HG03196 (cell line): ENCODE measurements around the gene JOSD2.
"Not testable (repeated sequence)": the region's sequence is repeated elsewhere in the genome, so short reads cannot be mapped to it uniquely, and the experiment has no call there.

ENCODE experiments used
- ATAC-seq: cut with Tn5 transposase; IDR thresholded peaks from one replicate; pipeline ENCODE4 v1.9.1; 2021; ENCODE audit not compliant: unreplicated experiment

JOSD2 gene

DNA sequence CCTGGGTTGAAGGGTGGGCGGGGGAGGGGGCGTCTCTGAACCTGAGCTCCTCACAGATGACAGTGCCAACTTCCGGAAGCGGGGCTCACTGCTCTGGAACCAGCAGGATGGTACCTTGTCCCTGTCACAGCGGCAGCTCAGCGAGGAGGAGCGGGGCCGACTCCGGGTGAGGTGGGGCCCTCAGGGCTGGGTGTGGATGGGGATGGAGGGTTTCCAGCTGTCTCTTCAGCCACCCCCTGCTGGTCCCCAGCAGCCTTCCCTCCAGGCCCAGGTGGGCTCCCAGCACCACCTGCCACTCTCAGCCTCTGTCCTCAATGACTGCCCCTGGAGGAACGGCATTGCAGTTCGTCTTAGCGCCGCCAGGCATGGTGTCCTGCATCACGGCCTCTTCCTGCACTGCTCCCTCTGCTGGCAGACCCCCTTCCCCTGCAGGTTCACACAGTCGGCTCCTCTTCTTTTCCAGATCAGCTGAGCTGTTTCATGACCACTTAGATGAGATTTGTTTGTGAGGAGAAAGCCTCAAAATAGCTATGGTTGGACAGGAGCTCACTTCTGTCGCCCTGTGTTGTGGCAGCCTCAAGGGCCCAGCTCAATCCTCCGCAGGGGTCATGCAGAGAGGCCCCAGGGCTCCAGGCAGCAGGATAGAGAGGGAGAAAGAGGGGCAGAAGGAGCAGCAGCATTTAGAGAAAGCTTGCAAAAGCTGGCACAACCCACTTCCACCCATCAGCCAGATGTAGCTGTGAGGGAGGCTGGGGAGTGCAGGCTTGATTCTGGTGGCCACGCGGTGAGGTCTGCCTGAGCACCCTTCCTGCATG is 31.9 kb downstream of the JOSD2 start:
- no peak for ATAC-seq

GRCh38 chr19:50477751-50478515 is 33.1 kb downstream of the JOSD2 start:
- no peak for ATAC-seq

- no peak for ATAC-seq
Observed at GRCh38 chr19:50476907-50477238, 34.1 kb downstream of the JOSD2 start.

GRCh38 chr19:50476224-50476906 is 34.6 kb downstream of the JOSD2 start, which contains the start of the genes EMC10 and GARIN5A:
TSS of gene EMC10 (plus strand) at chr19:50476507. CDS start at chr19:50476545, 38 bp downstream.
TSS of gene GARIN5A (minus strand) at chr19:50476848. CDS start at chr19:50476388, 460 bp downstream.
- peak; percentile 85 for ATAC-seq

GRCh38 chr19:50475736-50476223 is 35.2 kb downstream of the JOSD2 start:
- no peak for ATAC-seq

GRCh38 chr19:50475101-50475568 is 35.9 kb downstream of the JOSD2 start:
- no peak for ATAC-seq

DNA sequence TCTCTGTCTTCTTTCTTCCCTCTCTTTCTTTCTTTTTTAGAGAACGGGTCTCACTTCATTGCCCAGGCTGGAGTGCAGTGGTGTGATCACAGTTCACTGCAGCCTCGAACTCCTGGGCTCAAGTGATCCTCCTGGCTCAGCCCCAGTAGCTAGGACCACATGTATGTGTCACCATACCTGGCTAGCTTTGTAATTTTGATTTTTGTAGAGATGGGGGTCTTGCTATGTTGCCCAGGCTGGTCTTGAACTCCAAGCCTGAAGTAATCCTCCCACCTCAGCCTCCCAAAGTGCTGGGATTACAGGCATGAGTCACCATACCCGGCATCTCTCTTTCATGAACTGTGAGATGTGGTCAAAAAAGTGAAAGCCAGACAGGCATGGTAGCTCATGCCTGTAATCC is 37.7 kb downstream of the JOSD2 start:
- not testable (repeated sequence) for ATAC-seq

- no peak for ATAC-seq
Observed at GRCh38 chr19:50468818-50469217, 42.2 kb downstream of the JOSD2 start.

DNA sequence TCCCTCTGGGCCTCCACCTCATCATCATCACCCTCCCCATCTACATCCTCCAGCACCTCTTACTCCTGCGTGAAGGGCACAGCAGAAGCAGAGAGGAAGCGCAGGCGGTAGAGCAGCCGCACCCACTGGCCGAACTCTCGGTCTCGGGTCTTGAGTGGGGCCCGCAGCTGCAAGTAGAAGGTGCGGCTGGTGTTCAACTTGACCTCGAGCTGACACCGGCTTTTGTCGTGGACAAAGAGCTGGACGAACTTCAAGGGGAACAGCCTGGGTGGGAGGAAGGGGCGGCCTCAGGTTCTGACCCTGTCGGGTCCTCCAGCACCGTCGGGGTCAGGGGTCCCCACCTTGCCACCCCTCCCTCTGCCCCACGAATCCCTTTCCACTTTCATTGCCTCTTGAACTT is 43.4 kb downstream of the JOSD2 start:
- ATAC-seq, result no peak

- ATAC-seq, result no peak
Observed at GRCh38 chr19:50466706-50467039, 44.3 kb downstream of the JOSD2 start.

DNA sequence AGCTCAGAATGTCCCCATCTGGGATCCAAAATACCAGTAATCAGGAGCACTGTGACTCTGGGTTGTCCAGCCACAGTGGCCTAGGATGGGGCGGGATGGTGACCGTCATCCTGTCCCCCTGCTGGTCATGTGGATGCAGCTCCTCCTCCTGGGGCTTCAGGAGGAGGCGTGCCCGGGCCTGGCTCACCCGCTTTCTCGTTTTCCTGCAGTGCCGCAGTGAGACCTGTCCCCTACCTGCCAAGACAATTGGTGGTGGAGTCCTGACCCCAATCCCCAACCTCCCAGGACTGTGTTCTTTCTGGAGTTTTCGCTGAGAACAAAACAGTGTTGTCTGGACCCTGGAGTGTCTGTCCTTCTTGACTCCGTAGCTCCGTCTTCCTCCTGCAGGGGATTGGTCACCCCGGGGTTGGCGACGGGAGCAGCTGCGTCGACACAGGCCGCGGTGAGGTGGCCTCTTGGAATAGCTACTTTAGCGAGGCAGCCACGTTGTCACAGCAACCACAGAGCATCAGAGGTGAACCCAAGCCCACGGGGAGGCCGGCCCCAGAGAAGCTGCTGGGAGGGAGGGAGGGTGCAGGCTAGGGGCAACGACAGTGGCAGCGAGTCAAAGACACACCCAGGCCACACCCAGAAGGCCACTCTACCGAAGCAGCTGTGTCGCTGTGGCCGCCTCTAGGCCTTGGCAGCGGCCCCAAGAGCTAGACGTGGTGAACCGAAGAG is 44.8 kb downstream of the JOSD2 start:
- no peak for ATAC-seq

DNA sequence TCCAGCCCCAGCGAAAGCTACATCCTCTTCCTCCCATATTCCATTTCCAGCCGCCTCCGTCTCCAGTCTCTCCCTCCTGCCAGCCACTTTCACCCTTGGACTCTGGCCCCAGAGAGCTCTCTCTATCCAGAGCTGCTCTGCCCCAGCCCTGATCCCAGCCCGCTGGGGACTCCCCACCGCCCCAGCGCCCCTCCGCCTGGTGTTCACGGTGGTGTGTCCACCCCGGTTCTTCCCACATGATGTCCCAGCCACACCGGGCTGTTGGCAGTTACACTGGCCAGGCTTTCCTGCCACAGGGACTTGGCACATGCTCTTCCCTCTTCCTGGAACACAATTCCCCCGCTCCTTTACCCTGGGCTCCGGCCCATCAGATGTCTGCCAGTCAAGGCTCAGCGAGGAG is 46.0 kb downstream of the JOSD2 start:
- no peak for ATAC-seq

DNA sequence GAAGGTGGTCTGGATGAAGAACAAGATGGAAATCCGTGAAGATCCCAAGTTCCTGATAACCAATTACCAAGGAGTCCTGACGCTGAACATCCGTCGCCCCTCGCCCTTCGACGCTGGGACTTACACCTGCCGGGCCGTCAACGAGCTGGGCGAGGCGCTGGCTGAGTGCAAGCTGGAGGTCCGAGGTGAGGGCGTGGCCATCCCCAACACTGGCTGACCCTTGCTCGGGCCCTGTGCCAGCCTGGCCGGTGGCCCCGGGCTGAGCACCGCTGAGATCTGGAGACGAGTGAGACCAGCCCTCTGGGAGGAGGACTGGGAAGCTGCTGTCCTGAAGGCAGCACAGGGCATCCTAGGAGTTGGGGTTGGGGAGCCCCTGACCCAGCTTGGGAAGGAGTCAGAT is 46.6 kb downstream of the JOSD2 start:
- no peak for ATAC-seq

GRCh38 chr19:50462970-50463369 is 48.0 kb downstream of the JOSD2 start:
- no peak for ATAC-seq

- peak; percentile 47 for ATAC-seq
Observed at GRCh38 chr19:50461066-50461875, 49.7 kb downstream of the JOSD2 start.

- peak; percentile 55 for ATAC-seq
Observed at GRCh38 chr19:50460161-50460765, 50.7 kb downstream of the JOSD2 start.

- ATAC-seq, result no peak
Observed at GRCh38 chr19:50459638-50460037, 51.4 kb downstream of the JOSD2 start.

GRCh38 chr19:50459067-50459456 is 51.9 kb downstream of the JOSD2 start:
- no peak for ATAC-seq

DNA sequence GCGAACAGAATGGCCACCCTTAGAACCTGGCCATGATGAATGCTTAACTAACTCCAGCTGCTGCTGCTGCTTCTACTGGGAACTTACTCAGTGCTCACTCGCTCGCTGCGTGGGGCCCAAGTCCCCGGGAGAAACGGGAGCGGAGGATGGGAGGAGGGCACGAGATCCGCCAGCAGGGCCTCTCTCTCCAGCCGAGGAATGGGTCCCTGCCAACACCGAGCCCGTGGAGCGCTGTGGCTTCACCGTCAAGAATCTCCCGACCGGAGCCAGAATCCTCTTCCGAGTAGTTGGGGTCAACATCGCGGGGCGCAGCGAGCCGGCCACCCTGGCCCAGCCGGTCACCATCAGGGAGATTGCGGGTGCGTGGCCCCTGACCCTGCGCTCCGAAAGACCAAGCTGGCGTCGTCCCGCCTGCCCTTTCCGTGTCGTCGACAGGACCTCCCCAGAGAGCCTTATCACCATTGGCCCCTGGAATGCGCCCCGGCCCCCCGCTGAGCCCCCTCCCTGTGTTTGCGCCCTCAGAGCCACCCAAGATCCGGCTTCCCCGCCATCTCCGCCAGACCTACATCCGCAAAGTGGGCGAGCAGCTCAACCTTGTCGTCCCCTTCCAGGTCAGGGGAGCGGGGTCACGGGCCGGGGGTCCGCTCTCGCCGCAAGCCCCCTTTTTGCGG is 52.5 kb downstream of the JOSD2 start:
- ATAC-seq, result no peak
